Neural cell (in vitro differentiated cells): ENCODE data around the gene FERMT1. TPM values are rescaled to one million over a fixed set of nuclear protein-coding genes. Genes with fewer than 3 reads are reported as not detected.

Experiments used
- H2AFZ ChIP-seq: fragments of 200-600, 300-800 bp; sonication (generic), shearing (Covaris generic); 2 replicates; pipeline ENCODE4 v1.6.0; 2014; ENCODE audit warnings: low read depth, mild to moderate bottlenecking, antibody characterized with exemption, low read length, moderate library complexity
- H3F3A ChIP-seq: fragments of 200-600 bp; shearing (Covaris generic); 2 replicates; pipeline ENCODE4 v1.6.1; 2016; ENCODE audit warnings: mild to moderate bottlenecking, moderate library complexity, mixed read lengths, antibody characterized with exemption, low read length; ENCODE audit not compliant: insufficient read depth, poor library complexity, severe bottlenecking
- H3K27ac ChIP-seq: fragments of 200-600, 300-800 bp; sonication (generic), shearing (Covaris generic); 2 replicates; pipeline ENCODE4 v1.5.1; 2014; ENCODE audit warnings: mild to moderate bottlenecking, low read length, moderate library complexity
- H3K27me3 ChIP-seq: fragments of 300-800, 200-600 bp; sonication (generic), shearing (Covaris generic); 2 replicates; pipeline ENCODE4 v1.6.0; 2014; ENCODE audit warnings: mild to moderate bottlenecking, low read depth, low read length, moderate library complexity; ENCODE audit not compliant: insufficient read depth
- H3K36me3 ChIP-seq: fragments of 300-800, 200-600 bp; sonication (generic), shearing (Covaris generic); 2 replicates; pipeline ENCODE4 v1.5.1; 2014; ENCODE audit warnings: mild to moderate bottlenecking, antibody characterized with exemption, low read length, moderate library complexity; ENCODE audit not compliant: insufficient read depth
- H3K4me2 ChIP-seq: fragments of 300-800, 200-600 bp; sonication (generic), shearing (Covaris generic); 2 replicates; pipeline ENCODE4 v1.6.0; 2014; ENCODE audit warnings: mild to moderate bottlenecking, low read length
- H3K4me3 ChIP-seq: fragments of 300-800, 200-600 bp; sonication (generic), shearing (Covaris generic); 2 replicates; pipeline ENCODE4 v1.5.1; 2014; ENCODE audit warnings: mild to moderate bottlenecking, low read length, moderate library complexity
- H3K79me2 ChIP-seq: fragments of 200-600 bp; shearing (Covaris generic); replicated peaks from 2 replicates; pipeline ENCODE4 v1.6.0; 2014; ENCODE audit warnings: mild to moderate bottlenecking, low read length, moderate library complexity; ENCODE audit not compliant: insufficient read depth
- H3K9ac ChIP-seq: fragments of 300-800, 200-600 bp; sonication (generic), shearing (Covaris generic); 2 replicates; pipeline ENCODE4 v1.6.1; 2016; ENCODE audit warnings: mild to moderate bottlenecking, low read length, mixed read lengths
- H3K9me2 ChIP-seq: fragments of 200-600 bp; shearing (Covaris generic); 2 replicates; pipeline ENCODE4 v1.6.1; 2016; ENCODE audit warnings: mild to moderate bottlenecking, low read length, mixed read lengths; ENCODE audit not compliant: insufficient read depth
- H3K9me3 ChIP-seq: fragments of 200-600, 300-800 bp; sonication (generic), shearing (Covaris generic); 2 replicates; pipeline ENCODE4 v1.6.1; 2016; ENCODE audit warnings: mild to moderate bottlenecking, mixed run types, low read length, moderate library complexity, mixed read lengths
- H4K20me1 ChIP-seq: fragments of 200-600 bp; shearing (Covaris generic); 2 replicates; pipeline ENCODE4 v1.6.1; 2016; ENCODE audit warnings: mild to moderate bottlenecking, mixed run types; ENCODE audit not compliant: insufficient read depth
- CTCF ChIP-seq: fragments of 450-650 bp; IDR thresholded peaks from 2 replicates; pipeline ENCODE4 v1.5.1; 2014; ENCODE audit warnings: antibody characterized with exemption, mild to moderate bottlenecking, moderate library complexity; ENCODE audit not compliant: poor library complexity, severe bottlenecking
- EP300 ChIP-seq: fragments of 450-650 bp; conservative IDR thresholded peaks from 2 replicates; pipeline ENCODE4 v1.6.1; 2014; ENCODE audit warnings: antibody characterized with exemption, mild to moderate bottlenecking, moderate library complexity; ENCODE audit not compliant: poor library complexity, severe bottlenecking
- MXI1 ChIP-seq: fragments of 450-650 bp; conservative IDR thresholded peaks from 2 replicates; pipeline ENCODE4 v1.6.1; 2014; ENCODE audit warnings: antibody characterized with exemption, mild to moderate bottlenecking; ENCODE audit not compliant: poor library complexity, severe bottlenecking
- POLR2AphosphoS5 ChIP-seq: IDR thresholded peaks from 2 replicates; pipeline ENCODE4 v1.6.1; 2012
- REST ChIP-seq: IDR thresholded peaks from 2 replicates; pipeline ENCODE4 v1.6.1; 2012; ENCODE audit warnings: borderline replicate concordance
- SMC3 ChIP-seq: fragments of 450-650 bp; conservative IDR thresholded peaks from 2 replicates; pipeline ENCODE4 v1.6.1; 2014; ENCODE audit warnings: antibody characterized with exemption, mild to moderate bottlenecking, moderate library complexity; ENCODE audit not compliant: poor library complexity
- polyA plus RNA-seq: library from polyadenylated mRNA; depleted of rRNA; stranded (reverse); fragments of >200 nt; gene quantifications from 2 replicates; pipeline ENCODE4 v1.2.3, GENCODE V29; 2014

Gene FERMT1
- polyA plus RNA-seq, 1 donor from 2014 or later: not detected

GRCh38 chr20:6168204-6168603 lies 45.4 kb upstream of the FERMT1 start:
- no peak overlapping the region for H3K4me3 ChIP-seq
- no peak overlapping the region for H3K4me2 ChIP-seq
- no peaks in the 10 kb centered on the region for H3K9me3 ChIP-seq
- H3F3A ChIP-seq: no peaks in the 10 kb centered on the region
- H4K20me1 ChIP-seq: no peaks in the 10 kb centered on the region
- H3K36me3 ChIP-seq: no peaks in the 10 kb centered on the region
- no peaks in the 10 kb centered on the region for H3K9me2 ChIP-seq
- no peak overlapping the region for H3K9ac ChIP-seq
- H2AFZ ChIP-seq: no peak overlapping the region
- H3K79me2 ChIP-seq: no peaks in the 10 kb centered on the region
- TF ChIP-seq CTCF (no peak), REST (no peak)
- no peaks in the 10 kb centered on the region for H3K27me3 ChIP-seq
- H3K27ac ChIP-seq: no peak overlapping the region

- TF ChIP-seq CTCF: no peak
- no peak for TF ChIP-seq POLR2AphosphoS5
- Histone ChIP-seq H2AFZ (no peak overlapping the region), H3K27ac (no peak overlapping the region), H3K9me3 (no peaks in the 10 kb centered on the region), H3K79me2 (no peaks in the 10 kb centered on the region), H3K27me3 (no peaks in the 10 kb centered on the region), H3K36me3 (no peaks in the 10 kb centered on the region), H3K4me3 (no peak overlapping the region), H4K20me1 (no peaks in the 10 kb centered on the region), H3K4me2 (no peak overlapping the region), H3K9me2 (no peaks in the 10 kb centered on the region), H3K9ac (no peak overlapping the region), H3F3A (no peaks in the 10 kb centered on the region)
Observed at GRCh38 chr20:6165346-6165745, 42.5 kb upstream of the FERMT1 start.

GRCh38 chr20:6164421-6165341 lies 41.9 kb upstream of the FERMT1 start:
- Histone ChIP-seq H3K4me2 (no peak overlapping the region), H3K27me3 (no peaks in the 10 kb centered on the region), H3K9me3 (no peaks in the 10 kb centered on the region), H3K27ac (no peak overlapping the region), H3K36me3 (no peaks in the 10 kb centered on the region), H3F3A (no peaks in the 10 kb centered on the region), H3K79me2 (no peaks in the 10 kb centered on the region), H3K4me3 (no peak overlapping the region), H2AFZ (no peak overlapping the region), H4K20me1 (no peaks in the 10 kb centered on the region), H3K9me2 (no peaks in the 10 kb centered on the region), H3K9ac (no peak overlapping the region)
- TF ChIP-seq EP300 (no peak), MXI1 (no peak), CTCF (no peak), SMC3 (no peak), REST (no peak)
